PFSK-1 (cell line): ENCODE measurements around the gene CACNA1D.

ENCODE experiments used
- POLR2AphosphoS5 ChIP-seq: IDR thresholded peaks from 2 replicates; pipeline ENCODE4 v1.6.1; 2012; ENCODE audit warnings: low read depth, mild to moderate bottlenecking, control low read depth, low read length, moderate library complexity
- TF ChIP-seq, protein P1 (sequence below), 2 experiments: IDR thresholded peaks; 2 replicates each; pipeline versions ENCODE4 v1.6.1 to v1.8.0; 2011 to 2012; ENCODE audit warnings: low read depth in 2 of 2, low read length in 2 of 2, control low read depth in 1 of 2, inconsistent platforms in 1 of 2, mild to moderate bottlenecking in 1 of 2, moderate library complexity in 1 of 2; ENCODE audit not compliant: insufficient read depth in 1 of 2

DNA sequence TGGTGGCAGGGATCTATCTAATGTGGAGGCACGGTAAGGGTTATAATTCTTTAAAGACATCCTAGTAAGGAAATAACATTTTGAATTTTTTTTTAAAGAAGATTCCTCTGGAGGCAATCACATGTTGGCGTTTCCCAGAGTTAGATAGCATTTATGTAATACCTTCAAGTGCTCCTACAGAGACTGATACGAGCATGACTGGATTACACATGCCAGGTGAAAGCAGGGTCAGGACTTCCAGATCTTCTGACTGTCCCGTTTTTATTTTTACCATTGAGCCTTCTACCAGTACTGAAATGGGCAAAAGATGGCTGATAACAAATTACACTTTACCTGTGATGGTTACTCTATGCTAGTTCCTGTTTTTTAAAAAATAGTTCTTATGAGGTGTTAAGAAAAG lies 365.8 kb downstream of the CACNA1D start:
- TF ChIP-seq, protein P1, sequence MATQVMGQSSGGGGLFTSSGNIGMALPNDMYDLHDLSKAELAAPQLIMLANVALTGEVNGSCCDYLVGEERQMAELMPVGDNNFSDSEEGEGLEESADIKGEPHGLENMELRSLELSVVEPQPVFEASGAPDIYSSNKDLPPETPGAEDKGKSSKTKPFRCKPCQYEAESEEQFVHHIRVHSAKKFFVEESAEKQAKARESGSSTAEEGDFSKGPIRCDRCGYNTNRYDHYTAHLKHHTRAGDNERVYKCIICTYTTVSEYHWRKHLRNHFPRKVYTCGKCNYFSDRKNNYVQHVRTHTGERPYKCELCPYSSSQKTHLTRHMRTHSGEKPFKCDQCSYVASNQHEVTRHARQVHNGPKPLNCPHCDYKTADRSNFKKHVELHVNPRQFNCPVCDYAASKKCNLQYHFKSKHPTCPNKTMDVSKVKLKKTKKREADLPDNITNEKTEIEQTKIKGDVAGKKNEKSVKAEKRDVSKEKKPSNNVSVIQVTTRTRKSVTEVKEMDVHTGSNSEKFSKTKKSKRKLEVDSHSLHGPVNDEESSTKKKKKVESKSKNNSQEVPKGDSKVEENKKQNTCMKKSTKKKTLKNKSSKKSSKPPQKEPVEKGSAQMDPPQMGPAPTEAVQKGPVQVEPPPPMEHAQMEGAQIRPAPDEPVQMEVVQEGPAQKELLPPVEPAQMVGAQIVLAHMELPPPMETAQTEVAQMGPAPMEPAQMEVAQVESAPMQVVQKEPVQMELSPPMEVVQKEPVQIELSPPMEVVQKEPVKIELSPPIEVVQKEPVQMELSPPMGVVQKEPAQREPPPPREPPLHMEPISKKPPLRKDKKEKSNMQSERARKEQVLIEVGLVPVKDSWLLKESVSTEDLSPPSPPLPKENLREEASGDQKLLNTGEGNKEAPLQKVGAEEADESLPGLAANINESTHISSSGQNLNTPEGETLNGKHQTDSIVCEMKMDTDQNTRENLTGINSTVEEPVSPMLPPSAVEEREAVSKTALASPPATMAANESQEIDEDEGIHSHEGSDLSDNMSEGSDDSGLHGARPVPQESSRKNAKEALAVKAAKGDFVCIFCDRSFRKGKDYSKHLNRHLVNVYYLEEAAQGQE (IDR thresholded peaks at IDR 0.05; ENCODE audit: insufficient read depth in 1 of 2, low read depth in 2 of 2, low read length in 2 of 2), result no peak
- no peak for TF ChIP-seq POLR2AphosphoS5
